Activated CD8-positive, alpha-beta memory T cell treated with anti-CD3 and anti-CD28 coated beads, Interleukin-2, amount 10 ng/mL, durations not matched to agents 7 days and 5 days (primary cell): ENCODE results near the gene COMP. TPM values are rescaled to one million over a fixed set of nuclear protein-coding genes. Genes with fewer than 3 reads are reported as not detected.

Source experiments
- ATAC-seq: fragments of 150-1000 bp; cut with Tn5 transposase; one replicate; pipeline ENCODE4 v1.10.0; 2021; ENCODE audit warnings: moderate library complexity
- CTCF ChIA-PET: fragments of 350-600 bp; sonication (Branson Sonifier 250); formaldehyde crosslinking; loops from one replicate; lab custom pipeline; 2021; ENCODE audit warnings: antibody characterized with exemption; lab: Charles Lee
- DNase-seq: peaks from one replicate; pipeline ENCODE4 v3.0.0-alpha.2; 2020
- H3K27ac Mint-ChIP-seq: one replicate; pipeline ENCODE4 v1.8.0; 2021; ENCODE audit warnings: mild to moderate bottlenecking, mixed read lengths
- H3K27me3 Mint-ChIP-seq: one replicate; pipeline ENCODE4 v1.8.0; 2021; ENCODE audit warnings: mixed read lengths
- H3K36me3 Mint-ChIP-seq: one replicate; pipeline ENCODE4 v1.8.0; 2021; ENCODE audit warnings: mild to moderate bottlenecking, mixed read lengths
- H3K4me1 Mint-ChIP-seq: one replicate; pipeline ENCODE4 v1.8.0; 2021; ENCODE audit warnings: mixed read lengths
- H3K4me3 Mint-ChIP-seq: one replicate; pipeline ENCODE4 v1.8.0; 2021; ENCODE audit warnings: mild to moderate bottlenecking, moderate library complexity, mixed read lengths
- H3K9me3 Mint-ChIP-seq: one replicate; pipeline ENCODE4 v1.8.0; 2022; ENCODE audit warnings: low read depth, mixed read lengths
- total RNA-seq, 2 experiments: library from RNA; stranded (reverse); gene quantifications; one replicate each; pipeline ENCODE4 v1.2.3, GENCODE V29; 2021

Gene COMP
- total RNA-seq, 2 experiments from 2014 or later = not detected

DNA sequence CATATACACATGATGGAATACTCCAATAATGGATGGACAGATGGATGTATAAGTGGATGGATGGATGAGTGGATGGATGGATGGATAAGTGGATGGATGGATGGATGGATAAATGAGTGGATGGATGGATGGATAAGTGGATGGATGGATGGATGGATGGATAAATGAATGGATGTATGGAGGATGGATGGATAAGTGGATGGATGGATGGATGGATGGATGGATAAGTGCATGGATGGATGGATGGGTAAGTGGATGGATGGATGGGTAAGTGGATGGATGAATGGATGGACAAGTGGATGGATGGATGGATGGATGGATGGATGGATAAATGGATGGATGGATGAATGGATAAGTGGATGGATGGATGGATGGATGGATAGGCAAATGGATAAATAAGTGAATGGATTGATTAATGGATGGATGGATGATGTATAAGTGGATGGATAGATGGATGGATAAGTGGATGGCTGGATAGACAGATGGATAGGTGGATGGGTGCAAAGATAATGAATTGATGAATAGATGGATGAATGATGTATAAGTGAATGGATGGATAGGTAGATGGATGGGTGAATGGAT lies 8.4 kb upstream of the COMP start:
- H3K4me1 Mint-ChIP-seq = no peaks in the 10 kb centered on the region
- H3K36me3 Mint-ChIP-seq = no peaks in the 10 kb centered on the region
- CTCF ChIA-PET = interaction anchor here (1.6 kb wide), 1 partner anchor 32 kb away, joined by 3 read pairs; the partner anchor contains the start of gene UPF1
- DNase-seq (no peak), ATAC-seq (no peak)
- H3K27ac Mint-ChIP-seq = no peak overlapping the region
- H3K4me3 Mint-ChIP-seq = no peak overlapping the region
- H3K27me3 Mint-ChIP-seq = peaks cover 21% of the 10 kb centered on the region
- no peaks in the 10 kb centered on the region for H3K9me3 Mint-ChIP-seq

DNA sequence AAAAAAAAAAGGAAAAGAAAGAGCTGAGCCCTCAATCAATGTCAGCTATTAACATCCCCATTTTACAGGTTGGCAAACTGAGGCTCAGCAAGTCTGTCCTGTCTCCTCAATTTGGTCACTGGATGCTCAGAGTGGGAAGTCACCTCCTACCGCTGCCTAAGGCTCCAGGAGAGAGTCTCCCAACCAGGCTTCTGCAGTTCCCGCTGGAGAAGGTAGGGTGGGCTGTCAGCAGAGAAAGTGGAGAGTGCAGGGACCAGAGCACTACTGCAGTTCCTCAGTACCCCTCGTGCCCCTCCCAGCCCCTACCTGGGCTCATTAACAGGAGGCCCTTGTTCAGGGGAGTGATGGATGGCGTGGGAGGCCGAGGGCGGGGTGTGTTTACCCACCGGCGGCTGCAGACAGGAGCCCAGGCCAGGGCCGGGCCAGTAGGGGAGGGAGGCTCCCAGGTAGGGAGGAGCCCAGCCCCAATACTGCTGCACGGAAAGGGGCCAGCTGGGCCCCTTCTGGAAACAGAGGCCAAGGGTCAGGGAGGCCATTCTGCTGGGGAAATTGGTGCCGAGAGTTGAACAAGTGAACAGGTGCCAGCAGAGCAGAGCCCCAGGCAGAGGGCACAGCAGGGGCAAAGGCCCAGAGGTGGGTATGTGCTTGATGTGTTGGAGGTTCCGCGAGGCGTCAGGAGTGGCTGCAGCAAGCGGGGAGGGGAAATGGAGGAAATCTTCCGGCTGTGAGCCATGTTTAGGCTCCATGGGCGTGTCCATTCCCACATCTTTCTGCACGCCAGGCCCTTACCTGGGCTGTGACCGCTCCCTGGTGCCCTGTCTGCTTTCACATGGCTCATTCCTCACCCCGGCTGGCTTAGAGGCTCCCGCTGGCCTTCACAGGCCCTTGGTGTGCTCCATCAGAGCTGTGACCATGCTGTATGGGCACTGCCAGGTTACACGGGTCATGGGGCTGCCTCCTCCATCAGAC lies 7.6 kb upstream of the COMP start:
- Mint-ChIP-seq H3K36me3 (no peaks in the 10 kb centered on the region), H3K27ac (no peak overlapping the region), H3K4me3 (no peak overlapping the region), H3K9me3 (no peaks in the 10 kb centered on the region), H3K27me3 (peaks cover 26% of the 10 kb centered on the region), H3K4me1 (no peaks in the 10 kb centered on the region)
- ATAC-seq (no peak), DNase-seq (no peak)
- CTCF ChIA-PET = no interaction called here

DNA sequence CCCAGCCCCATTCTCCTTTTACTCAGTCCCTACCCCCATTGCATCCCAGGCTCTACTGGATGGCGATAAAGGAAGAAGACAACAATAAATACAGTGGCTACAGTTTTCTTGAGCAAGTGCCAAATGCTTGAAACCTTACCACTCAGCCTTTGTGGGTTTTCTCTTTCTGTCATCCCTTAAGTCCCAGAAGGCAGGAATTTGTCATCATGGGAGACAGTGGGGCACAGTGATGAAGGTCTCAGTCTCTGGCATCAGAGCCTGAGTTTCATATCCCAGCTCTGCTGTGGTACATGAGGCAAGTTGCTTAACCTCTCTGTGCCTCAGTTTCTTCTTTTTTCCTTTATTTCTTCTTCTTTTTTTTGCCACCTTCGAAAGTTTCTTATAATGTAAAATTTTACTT lies 5.1 kb upstream of the COMP start:
- Mint-ChIP-seq H3K27ac (no peak overlapping the region), H3K4me1 (no peaks in the 10 kb centered on the region), H3K4me3 (no peak overlapping the region), H3K9me3 (no peaks in the 10 kb centered on the region), H3K27me3 (peaks cover 49% of the 10 kb centered on the region), H3K36me3 (no peaks in the 10 kb centered on the region)
- no peak for DNase-seq
- CTCF ChIA-PET = interaction anchor here (0.7 kb wide), 1 partner anchor 51 kb away, joined by 3 read pairs; no protein-coding TSS in a partner anchor
- no peak for ATAC-seq

GRCh38 chr19:18795540-18795939 lies 4.4 kb upstream of the COMP start:
- Mint-ChIP-seq H3K4me1 (no peaks in the 10 kb centered on the region), H3K9me3 (no peaks in the 10 kb centered on the region), H3K36me3 (no peaks in the 10 kb centered on the region), H3K27ac (no peak overlapping the region), H3K27me3 (peaks cover 55% of the 10 kb centered on the region), H3K4me3 (no peak overlapping the region)
- DNase-seq = no peak
- CTCF ChIA-PET = no interaction called here
- ATAC-seq = no peak

- H3K4me3 Mint-ChIP-seq = no peak overlapping the region
- peaks cover 63% of the 10 kb centered on the region for H3K27me3 Mint-ChIP-seq
- no peak overlapping the region for H3K27ac Mint-ChIP-seq
- ATAC-seq (no peak), DNase-seq (no peak)
- CTCF ChIA-PET = no interaction called here
- peaks cover 4% of the 10 kb centered on the region for H3K4me1 Mint-ChIP-seq
- H3K36me3 Mint-ChIP-seq = no peaks in the 10 kb centered on the region
- no peaks in the 10 kb centered on the region for H3K9me3 Mint-ChIP-seq
Measured at GRCh38 chr19:18794692-18795091, 3.6 kb upstream of the COMP start.

DNA sequence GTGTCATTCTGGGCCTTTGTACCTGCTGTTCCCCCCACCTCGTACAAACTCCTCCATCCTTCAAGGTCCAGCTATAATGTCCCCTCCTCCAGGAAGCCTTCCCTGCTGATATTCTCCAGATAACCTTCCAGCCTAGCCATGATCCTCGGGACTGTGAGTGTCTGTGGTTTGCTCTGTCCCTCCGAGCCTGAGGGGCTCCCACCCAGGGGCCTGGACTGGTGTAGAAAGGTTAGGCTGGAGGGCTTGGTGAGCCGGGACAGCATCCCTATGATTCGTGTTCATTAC lies 2.9 kb upstream of the COMP start:
- CTCF ChIA-PET = interaction anchor here (1.1 to 1.2 kb wide), 2 partner anchors 53 to 200 kb away, joined by 3 to 4 read pairs; no protein-coding TSS in a partner anchor
- peaks cover 6% of the 10 kb centered on the region for H3K4me1 Mint-ChIP-seq

GRCh38 chr19:18793144-18794028 lies 2.3 kb upstream of the COMP start:
- Mint-ChIP-seq H3K4me3 (no peak overlapping the region), H3K4me1 (peaks cover 8% of the 10 kb centered on the region), H3K36me3 (peaks cover 2% of the 10 kb centered on the region), H3K27me3 (peaks cover 72% of the 10 kb centered on the region), H3K9me3 (no peaks in the 10 kb centered on the region), H3K27ac (no peak overlapping the region)
- DNase-seq (no peak), ATAC-seq (no peak)
- CTCF ChIA-PET = interaction anchor here (1.1 to 1.2 kb wide), 2 partner anchors 54 to 199 kb away, joined by 3 to 4 read pairs; no protein-coding TSS in a partner anchor

More for the DNA sequence above, 2.9 kb upstream of the COMP start:
- DNase-seq (no peak), ATAC-seq (no peak)
- H3K9me3 Mint-ChIP-seq = no peaks in the 10 kb centered on the region
- peaks cover 70% of the 10 kb centered on the region for H3K27me3 Mint-ChIP-seq
- no peak overlapping the region for H3K4me3 Mint-ChIP-seq
- H3K36me3 Mint-ChIP-seq = peaks cover 2% of the 10 kb centered on the region
- H3K27ac Mint-ChIP-seq = no peak overlapping the region

GRCh38 chr19:18792661-18793060 lies 1.6 kb upstream of the COMP start:
- H3K36me3 Mint-ChIP-seq = peaks cover 2% of the 10 kb centered on the region
- ATAC-seq = no peak
- DNase-seq = no peak
- H3K4me3 Mint-ChIP-seq = no peak overlapping the region
- CTCF ChIA-PET = interaction anchor here (1.2 kb wide), 1 partner anchor 198 kb away, joined by 4 read pairs; no protein-coding TSS in a partner anchor
- H3K9me3 Mint-ChIP-seq = no peaks in the 10 kb centered on the region
- no peak overlapping the region for H3K27ac Mint-ChIP-seq
- peaks cover 78% of the 10 kb centered on the region for H3K27me3 Mint-ChIP-seq
- peaks cover 12% of the 10 kb centered on the region for H3K4me1 Mint-ChIP-seq

- H3K9me3 Mint-ChIP-seq = no peaks in the 10 kb centered on the region
- no peak overlapping the region for H3K4me3 Mint-ChIP-seq
- no peak overlapping the region for H3K27ac Mint-ChIP-seq
- H3K36me3 Mint-ChIP-seq = peaks cover 5% of the 10 kb centered on the region
- DNase-seq (no peak), ATAC-seq (no peak)
- peaks cover 82% of the 10 kb centered on the region for H3K27me3 Mint-ChIP-seq
- CTCF ChIA-PET = interaction anchor here (1.3 kb wide), 1 partner anchor 41 kb away, joined by 3 read pairs; no protein-coding TSS in a partner anchor
- H3K4me1 Mint-ChIP-seq = peaks cover 18% of the 10 kb centered on the region
Measured at GRCh38 chr19:18791315-18791678, 192 bp upstream of the COMP start.

- no peak overlapping the region for H3K4me3 Mint-ChIP-seq
- peak overlapping the region; percentile 14 for H3K27ac Mint-ChIP-seq
- H3K27me3 Mint-ChIP-seq = peaks cover 86% of the 10 kb centered on the region
- peaks cover 5% of the 10 kb centered on the region for H3K36me3 Mint-ChIP-seq
- no peak for DNase-seq
- CTCF ChIA-PET = interaction anchor here (1.3 kb wide), 1 partner anchor 43 kb away, joined by 3 read pairs; no protein-coding TSS in a partner anchor
- H3K9me3 Mint-ChIP-seq = no peaks in the 10 kb centered on the region
- peaks cover 24% of the 10 kb centered on the region for H3K4me1 Mint-ChIP-seq
- ATAC-seq = no peak
Measured at GRCh38 chr19:18789883-18790565, 1.1 kb downstream of the COMP start.

GRCh38 chr19:18789422-18789869 lies 1.7 kb downstream of the COMP start:
- H3K36me3 Mint-ChIP-seq = peaks cover 5% of the 10 kb centered on the region
- CTCF ChIA-PET = no interaction called here
- H3K9me3 Mint-ChIP-seq = no peaks in the 10 kb centered on the region
- peaks cover 24% of the 10 kb centered on the region for H3K4me1 Mint-ChIP-seq
- DNase-seq (no peak), ATAC-seq (no peak)
- peak overlapping the region; percentile 22 for H3K27ac Mint-ChIP-seq
- H3K4me3 Mint-ChIP-seq = no peak overlapping the region
- peaks cover 82% of the 10 kb centered on the region for H3K27me3 Mint-ChIP-seq

- CTCF ChIA-PET = no interaction called here
- peaks cover 24% of the 10 kb centered on the region for H3K4me1 Mint-ChIP-seq
- DNase-seq (no peak), ATAC-seq (no peak)
- H3K27ac Mint-ChIP-seq = peak overlapping the region; percentile 22
- H3K4me3 Mint-ChIP-seq = no peak overlapping the region
- peaks cover 5% of the 10 kb centered on the region for H3K36me3 Mint-ChIP-seq
- H3K9me3 Mint-ChIP-seq = no peaks in the 10 kb centered on the region
- H3K27me3 Mint-ChIP-seq = peaks cover 78% of the 10 kb centered on the region
Measured at GRCh38 chr19:18788529-18789421, 2.3 kb downstream of the COMP start.
